ENCODE data around the gene FBXW11. TPM values are rescaled to one million over a fixed set of nuclear protein-coding genes. Genes with fewer than 3 reads are reported as not detected.

Gene FBXW11
- total RNA-seq, 4 donors from 2014 or later: 35.9 to 56.8 (median 50.9) TPM

DNA sequence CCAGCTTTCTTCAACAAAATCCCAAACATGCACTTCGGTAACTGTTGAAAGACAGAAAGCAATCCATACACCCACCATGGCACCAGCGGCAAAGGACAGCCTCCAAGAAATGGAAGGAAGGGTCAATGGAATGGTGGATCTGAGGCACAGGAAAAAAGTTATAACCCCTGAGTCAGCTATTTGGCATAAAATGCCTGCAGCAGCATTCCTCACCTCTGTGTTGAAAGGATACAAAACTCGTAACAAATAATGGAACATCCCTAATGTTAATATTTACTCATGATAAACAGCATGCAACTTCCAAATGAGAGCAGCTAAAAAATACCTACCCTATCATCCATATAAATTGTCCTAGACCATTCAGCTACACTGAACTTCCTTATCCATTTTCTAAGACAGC lies 9.4 kb downstream of the FBXW11 start:
- no peak for DNase-seq (ENCODE audit: low spot score in 2 of 2)
- 77 to 82% methylated on average over 3 of the region's 3 CpGs for WGBS, 2 donors
- intact Hi-C loops (cut with DNase I; ENCODE audit: low total_unique reads): no loop called here
- no peak for TF ChIP-seq POLR2A (IDR thresholded peaks at IDR 0.05)
- TF ChIP-seq CTCF (IDR thresholded peaks at IDR 0.05): no peak
- H3K4me3 ChIP-seq (ENCODE audit: low read depth, poor library complexity, severe bottlenecking): no peak overlapping the region

GRCh38 chr5:171992813-171993212 lies 13.6 kb downstream of the FBXW11 start:
- DNase-seq (ENCODE audit: low spot score in 2 of 2): no peak
- H3K4me3 ChIP-seq (ENCODE audit: low read depth, poor library complexity, severe bottlenecking): no peak overlapping the region
- WGBS, 2 donors: 75 to 81% methylated on average over 2 of the region's 2 CpGs
- no peak for TF ChIP-seq CTCF (IDR thresholded peaks at IDR 0.05)
- TF ChIP-seq POLR2A (IDR thresholded peaks at IDR 0.05): no peak
- intact Hi-C loops (cut with DNase I; ENCODE audit: low total_unique reads): no loop called here

GRCh38 chr5:171992305-171992704 lies 14.1 kb downstream of the FBXW11 start:
- no peak overlapping the region for H3K4me3 ChIP-seq (ENCODE audit: low read depth, poor library complexity, severe bottlenecking)
- TF ChIP-seq POLR2A (IDR thresholded peaks at IDR 0.05): no peak
- no peak for TF ChIP-seq CTCF (IDR thresholded peaks at IDR 0.05)
- intact Hi-C loops (cut with DNase I; ENCODE audit: low total_unique reads): no loop called here
- 91 to 96% methylated on average over 3 of the region's 3 CpGs for WGBS, 2 donors
- no peak for DNase-seq (ENCODE audit: low spot score in 2 of 2)

- TF ChIP-seq CTCF (IDR thresholded peaks at IDR 0.05) (no peak), POLR2A (IDR thresholded peaks at IDR 0.05) (no peak)
- no peak for DNase-seq (ENCODE audit: low spot score in 2 of 2)
- intact Hi-C loops (cut with DNase I; ENCODE audit: low total_unique reads): no loop called here
- WGBS, 2 donors: 90 to 95% methylated on average over 7 of the region's 7 CpGs
- H3K4me3 ChIP-seq (ENCODE audit: low read depth, poor library complexity, severe bottlenecking): no peak overlapping the region
These were observed 15.8 kb downstream of the FBXW11 start for GRCh38 chr5:171990713-171991015.

- TF ChIP-seq POLR2A (IDR thresholded peaks at IDR 0.05): no peak
- TF ChIP-seq CTCF (IDR thresholded peaks at IDR 0.05): no peak
- no peak for DNase-seq (ENCODE audit: low spot score in 2 of 2)
- intact Hi-C loops (cut with DNase I; ENCODE audit: low total_unique reads): no loop called here
- no peak overlapping the region for H3K4me3 ChIP-seq (ENCODE audit: low read depth, poor library complexity, severe bottlenecking)
These were observed 16.3 kb downstream of the FBXW11 start for GRCh38 chr5:171989946-171990712.

GRCh38 chr5:171989276-171989675 lies 17.2 kb downstream of the FBXW11 start:
- intact Hi-C loops (cut with DNase I; ENCODE audit: low total_unique reads): no loop called here
- TF ChIP-seq POLR2A (IDR thresholded peaks at IDR 0.05): no peak
- TF ChIP-seq CTCF (IDR thresholded peaks at IDR 0.05): no peak
- 61 to 70% methylated on average over 5 of the region's 5 CpGs for WGBS, 2 donors
- H3K4me3 ChIP-seq (ENCODE audit: low read depth, poor library complexity, severe bottlenecking): no peak overlapping the region
- no peak for DNase-seq (ENCODE audit: low spot score in 2 of 2)
